H9 (cell line): ENCODE results near the gene FLT1. TPM values are rescaled to one million over a fixed set of nuclear protein-coding genes. Genes with fewer than 3 reads are reported as not detected.

Experiments used
- DNase-seq: peaks from one replicate; pipeline ENCODE4 v3.0.0-alpha.2; 2017
- H2AFZ ChIP-seq: one replicate; pipeline ENCODE4 v1.6.1; 2013; ENCODE audit warnings: mild to moderate bottlenecking, low read length, control low read depth, moderate library complexity
- H2AK5ac ChIP-seq: 2 replicates; pipeline ENCODE4 v1.6.1; 2013; ENCODE audit warnings: low read length, control low read depth, mixed read lengths; ENCODE audit not compliant: insufficient read length
- H2BK120ac ChIP-seq: one replicate; pipeline ENCODE4 v1.6.1; 2013; ENCODE audit warnings: low read depth, mild to moderate bottlenecking, low read length, control low read depth, inconsistent platforms; ENCODE audit not compliant: poor library complexity, severe bottlenecking
- H2BK12ac ChIP-seq: 2 replicates; pipeline ENCODE4 v1.6.1; 2013; ENCODE audit warnings: low read length, control low read depth, mixed read lengths, low read depth; ENCODE audit not compliant: insufficient read length
- H2BK15ac ChIP-seq: 2 replicates; pipeline ENCODE4 v1.6.1; 2013; ENCODE audit warnings: low read depth, low read length, control low read depth
- H2BK20ac ChIP-seq: one replicate; pipeline ENCODE4 v1.6.1; 2013; ENCODE audit warnings: low read depth, mild to moderate bottlenecking, low read length, control low read depth, inconsistent platforms; ENCODE audit not compliant: poor library complexity, severe bottlenecking
- H2BK5ac ChIP-seq: 2 replicates; pipeline ENCODE4 v1.6.1; 2013; ENCODE audit warnings: low read length, control low read depth, mixed read lengths; ENCODE audit not compliant: insufficient read length
- H3K14ac ChIP-seq: 2 replicates; pipeline ENCODE4 v1.6.1; 2013; ENCODE audit warnings: low read length, control low read depth; ENCODE audit not compliant: insufficient read depth
- H3K18ac ChIP-seq: 2 replicates; pipeline ENCODE4 v1.6.1; 2013; ENCODE audit warnings: low read depth, mild to moderate bottlenecking, mixed read lengths, low read length, control low read depth; ENCODE audit not compliant: insufficient read length
- H3K23ac ChIP-seq: 2 replicates; pipeline ENCODE4 v1.6.1; 2013; ENCODE audit warnings: low read length, control low read depth, mixed read lengths, low read depth; ENCODE audit not compliant: insufficient read length
- H3K23me2 ChIP-seq: 2 replicates; pipeline ENCODE4 v1.6.1; 2013; ENCODE audit warnings: low read depth, mild to moderate bottlenecking, mixed read lengths, low read length, control low read depth; ENCODE audit not compliant: insufficient read length, poor library complexity, severe bottlenecking
- H3K27ac ChIP-seq: 2 replicates; pipeline ENCODE4 v1.5.1; 2013; ENCODE audit warnings: low read length, control low read depth, mixed read lengths, low read depth; ENCODE audit not compliant: insufficient read length
- H3K27me3 ChIP-seq: 2 replicates; pipeline ENCODE4 v1.6.1; 2013; ENCODE audit warnings: low read length, control low read depth, inconsistent platforms; ENCODE audit not compliant: insufficient read depth
- H3K4ac ChIP-seq: 2 replicates; pipeline ENCODE4 v1.6.1; 2013; ENCODE audit warnings: low read depth, mild to moderate bottlenecking, control low read depth, inconsistent platforms, low read length, moderate library complexity
- H3K4me1 ChIP-seq: 2 replicates; pipeline ENCODE4 v1.6.1; 2013; ENCODE audit warnings: low read length, control low read depth, inconsistent platforms; ENCODE audit not compliant: insufficient read depth
- H3K4me2 ChIP-seq: 2 replicates; pipeline ENCODE4 v1.6.1; 2013; ENCODE audit warnings: low read length, control low read depth, mixed read lengths; ENCODE audit not compliant: insufficient read length, insufficient read depth
- H3K56ac ChIP-seq: 2 replicates; pipeline ENCODE4 v1.6.1; 2013; ENCODE audit warnings: low read depth, mild to moderate bottlenecking, mixed read lengths, low read length, control low read depth; ENCODE audit not compliant: insufficient read length
- H3K79me1 ChIP-seq: 2 replicates; pipeline ENCODE4 v1.6.1; 2013; ENCODE audit warnings: low read depth, mild to moderate bottlenecking, moderate library complexity, low read length, control low read depth, inconsistent platforms; ENCODE audit not compliant: insufficient read depth, poor library complexity, severe bottlenecking
- H3K79me2 ChIP-seq: 2 replicates; pipeline ENCODE4 v1.6.1; 2013; ENCODE audit warnings: low read length, control low read depth, inconsistent platforms; ENCODE audit not compliant: insufficient read depth
- H3K9ac ChIP-seq: 2 replicates; pipeline ENCODE4 v1.6.1; 2013; ENCODE audit warnings: low read length, control low read depth, mixed read lengths; ENCODE audit not compliant: insufficient read length; ENCODE audit errors: extremely low read depth
- H3K9me3 ChIP-seq: one replicate; pipeline ENCODE4 v1.6.1; 2013; ENCODE audit warnings: low read depth, low read length, inconsistent platforms; ENCODE audit not compliant: control insufficient read depth
- H3T11ph ChIP-seq: one replicate; pipeline ENCODE4 v1.6.1; 2013; ENCODE audit warnings: mild to moderate bottlenecking, low read length, control low read depth, inconsistent platforms
- H4K20me1 ChIP-seq: one replicate; pipeline ENCODE4 v1.6.1; 2013; ENCODE audit not compliant: control insufficient read depth, insufficient read length, insufficient read depth
- H4K5ac ChIP-seq: 2 replicates; pipeline ENCODE4 v1.6.1; 2013; ENCODE audit warnings: low read depth, mild to moderate bottlenecking, mixed read lengths, low read length, control low read depth; ENCODE audit not compliant: insufficient read length
- H4K8ac ChIP-seq: replicated peaks from 2 replicates; pipeline ENCODE4 v1.6.1; 2013; ENCODE audit warnings: low read length, control low read depth, mixed read lengths, low read depth; ENCODE audit not compliant: insufficient read length
- H4K91ac ChIP-seq: 2 replicates; pipeline ENCODE4 v1.6.1; 2013; ENCODE audit warnings: low read depth, mild to moderate bottlenecking, moderate library complexity, mixed read lengths, low read length, control low read depth; ENCODE audit not compliant: insufficient read length
- H3K27ac Mint-ChIP-seq, 3 experiments: 2 replicates in 2 of 3; 3 replicates in 1 of 3; pipeline ENCODE4 v1.8.0; 2020 to 2021; ENCODE audit warnings: mixed read lengths in 3 of 3, mild to moderate bottlenecking in 1 of 3, moderate library complexity in 1 of 3
- H3K27me3 Mint-ChIP-seq: 2 replicates; pipeline ENCODE4 v1.8.0; 2021; ENCODE audit warnings: low read depth, mild to moderate bottlenecking, moderate library complexity, mixed read lengths
- H3K36me3 Mint-ChIP-seq, 3 experiments: 2 replicates in 2 of 3; 3 replicates in 1 of 3; pipeline ENCODE4 v1.8.0; 2020 to 2021; ENCODE audit warnings: low read depth in 3 of 3, mixed read lengths in 3 of 3; ENCODE audit not compliant: insufficient read depth in 1 of 3
- H3K4me1 Mint-ChIP-seq, 2 experiments: 2 replicates each; pipeline ENCODE4 v1.8.0; 2020; ENCODE audit warnings: mixed read lengths in 2 of 2
- H3K4me3 Mint-ChIP-seq, 2 experiments: 2 replicates in 1 of 2; 3 replicates in 1 of 2; pipeline ENCODE4 v1.8.0; 2020 to 2021; ENCODE audit warnings: mild to moderate bottlenecking in 2 of 2, mixed read lengths in 2 of 2, moderate library complexity in 1 of 2
- H3K9me3 Mint-ChIP-seq, 2 experiments: 2 replicates in 1 of 2; 3 replicates in 1 of 2; pipeline ENCODE4 v1.8.0; 2020; ENCODE audit warnings: mild to moderate bottlenecking in 2 of 2, mixed read lengths in 2 of 2, moderate library complexity in 1 of 2
- WGBS: extraction: QIAGEN DNeasy Blood & Tissue Kit; methylation state at CpG from one replicate; pipeline ENCODE4 v1.1.7; 2013; ENCODE audit warnings: missing lambda C conversion rate, low lambda C conversion rate, mixed read lengths; ENCODE audit not compliant: insufficient read length; ENCODE audit errors: extremely low coverage; 5-methylcytosine and 5-hydroxymethylcytosine counted together
- total RNA-seq: library from RNA; stranded (reverse); gene quantifications from 2 replicates; pipeline ENCODE4 v1.2.1, GENCODE V29; 2021
- TF ChIP-seq, protein P1 (sequence below): fragments of 200-600 bp; sonication (generic); conservative IDR thresholded peaks from 3 replicates; pipeline ENCODE4 v1.8.0; 2021; ENCODE audit warnings: antibody characterized with exemption, mild to moderate bottlenecking

The FLT1 gene
- total RNA-seq, 1 experiment from 2014 or later, result 84.1 TPM

DNA sequence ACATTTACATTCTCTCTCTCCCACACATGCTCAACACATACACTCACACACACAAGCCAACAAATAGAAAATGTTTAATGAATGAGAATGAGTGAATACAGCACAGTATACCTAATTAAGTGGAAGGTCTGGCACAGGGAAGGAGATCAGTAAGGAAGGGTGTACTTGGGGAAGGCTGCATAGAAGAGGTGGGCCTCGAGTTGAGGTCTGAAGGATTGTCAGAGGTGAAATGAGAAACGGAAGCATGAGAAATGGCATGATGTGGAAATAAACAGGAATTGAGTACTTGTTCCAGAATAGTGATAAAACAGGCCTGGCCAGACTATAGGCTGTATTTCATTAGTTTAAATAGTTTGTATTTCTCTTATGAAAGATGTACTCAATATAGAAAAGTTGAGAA lies 136.2 kb downstream of the FLT1 start:
- no peaks in the 10 kb centered on the region for H3K23me2 ChIP-seq
- H2AK5ac ChIP-seq, result no peak overlapping the region
- no peak overlapping the region for H3K23ac ChIP-seq
- H3K79me1 ChIP-seq, result no peaks in the 10 kb centered on the region
- H4K8ac ChIP-seq, result no peak overlapping the region
- H3K36me3 Mint-ChIP-seq, result peaks cover 0 to 8% (median 0%) of the 10 kb centered on the region in 3 experiments; a peak in 3 of 7 replicates
- H3K27me3 Mint-ChIP-seq, result no peaks in the 10 kb centered on the region
- H3K9me3 Mint-ChIP-seq, result no peaks in the 10 kb centered on the region
- H3T11ph ChIP-seq, result no peak overlapping the region
- peaks cover 27 to 30% of the 10 kb centered on the region in 2 experiments for H3K4me1 Mint-ChIP-seq
- H3K18ac ChIP-seq, result no peak overlapping the region
- no CpG with 5 or more reads among the region's 2 CpGs for WGBS
- no peak overlapping the region for H3K4ac ChIP-seq
- H2BK12ac ChIP-seq, result no peak overlapping the region
- H2BK120ac ChIP-seq, result no peak overlapping the region
- H3K27ac Mint-ChIP-seq, result no peak overlapping the region
- no peak for DNase-seq
- no peak overlapping the region for H4K5ac ChIP-seq
- no peak overlapping the region for H3K27ac ChIP-seq
- no peak overlapping the region for H3K4me2 ChIP-seq
- no peaks in the 10 kb centered on the region for H3K79me2 ChIP-seq
- peaks cover 8% of the 10 kb centered on the region; the same call in 1 of the 2 replicates for H3K4me1 ChIP-seq
- no peak overlapping the region for H2BK20ac ChIP-seq
- no peak overlapping the region for H3K56ac ChIP-seq
- TF ChIP-seq, protein P1, sequence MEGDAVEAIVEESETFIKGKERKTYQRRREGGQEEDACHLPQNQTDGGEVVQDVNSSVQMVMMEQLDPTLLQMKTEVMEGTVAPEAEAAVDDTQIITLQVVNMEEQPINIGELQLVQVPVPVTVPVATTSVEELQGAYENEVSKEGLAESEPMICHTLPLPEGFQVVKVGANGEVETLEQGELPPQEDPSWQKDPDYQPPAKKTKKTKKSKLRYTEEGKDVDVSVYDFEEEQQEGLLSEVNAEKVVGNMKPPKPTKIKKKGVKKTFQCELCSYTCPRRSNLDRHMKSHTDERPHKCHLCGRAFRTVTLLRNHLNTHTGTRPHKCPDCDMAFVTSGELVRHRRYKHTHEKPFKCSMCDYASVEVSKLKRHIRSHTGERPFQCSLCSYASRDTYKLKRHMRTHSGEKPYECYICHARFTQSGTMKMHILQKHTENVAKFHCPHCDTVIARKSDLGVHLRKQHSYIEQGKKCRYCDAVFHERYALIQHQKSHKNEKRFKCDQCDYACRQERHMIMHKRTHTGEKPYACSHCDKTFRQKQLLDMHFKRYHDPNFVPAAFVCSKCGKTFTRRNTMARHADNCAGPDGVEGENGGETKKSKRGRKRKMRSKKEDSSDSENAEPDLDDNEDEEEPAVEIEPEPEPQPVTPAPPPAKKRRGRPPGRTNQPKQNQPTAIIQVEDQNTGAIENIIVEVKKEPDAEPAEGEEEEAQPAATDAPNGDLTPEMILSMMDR, result no peak
- H2BK15ac ChIP-seq, result no peak overlapping the region
- H2AFZ ChIP-seq, result no peak overlapping the region
- H4K20me1 ChIP-seq, result no peaks in the 10 kb centered on the region
- H3K27me3 ChIP-seq, result no peaks in the 10 kb centered on the region
- H3K9me3 ChIP-seq, result no peaks in the 10 kb centered on the region
- no peak overlapping the region for H4K91ac ChIP-seq
- H3K14ac ChIP-seq, result no peak overlapping the region
- no peak overlapping the region for H2BK5ac ChIP-seq
- H3K4me3 Mint-ChIP-seq, result no peak overlapping the region
- no peak overlapping the region for H3K9ac ChIP-seq
